Endometrium (tissue), 2 donors: ENCODE measurements around the gene ZNF397.

ENCODE experiments used
- FAIRE-seq: peaks from 2 replicates; lab custom pipeline; 2012; peaks lifted over from hg19 to GRCh38; lab: Jason Lieb, UNC
- donor health status: control.
- donor health status: control.

Gene ZNF397

DNA sequence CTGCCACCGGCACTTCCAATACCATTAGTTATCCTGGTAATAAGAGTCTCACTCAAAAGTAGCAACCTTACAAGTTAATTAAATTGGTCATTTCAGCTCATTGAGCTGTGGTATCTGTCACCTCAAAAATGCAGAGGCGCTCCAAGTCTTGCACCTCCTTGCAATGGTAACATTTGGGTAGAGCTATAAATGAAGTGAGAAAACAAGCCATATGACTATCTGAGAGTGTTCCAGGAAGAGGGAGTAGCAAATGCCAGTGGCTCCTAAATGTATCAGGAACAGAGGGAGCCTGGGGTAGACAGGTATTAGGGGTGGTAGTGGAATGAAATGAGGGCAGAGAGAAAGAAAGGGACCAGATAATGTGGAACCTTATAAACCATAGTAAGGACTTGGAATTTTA, 55.2 kb downstream of the ZNF397 start:
- FAIRE-seq = no peak

DNA sequence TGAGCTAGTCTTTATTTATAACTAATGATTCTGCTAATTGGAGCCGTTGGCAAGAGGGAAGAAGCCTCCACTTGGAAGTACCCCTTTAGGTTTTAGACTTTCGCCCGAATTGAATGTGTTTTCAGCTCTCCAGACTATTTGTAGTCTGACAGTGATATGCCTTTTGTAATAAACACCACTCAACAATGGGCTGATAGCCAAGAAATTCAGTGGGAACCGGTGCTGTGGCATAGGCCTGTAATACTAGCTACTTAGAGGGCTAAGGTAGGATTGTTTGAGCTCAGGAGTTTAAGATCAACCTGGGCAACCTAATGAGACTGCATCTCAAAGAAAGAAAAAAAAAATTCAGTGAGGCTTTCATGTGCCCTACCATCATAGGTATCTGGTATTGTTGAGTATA, 62.8 kb downstream of the ZNF397 start:
- no peak for FAIRE-seq

DNA sequence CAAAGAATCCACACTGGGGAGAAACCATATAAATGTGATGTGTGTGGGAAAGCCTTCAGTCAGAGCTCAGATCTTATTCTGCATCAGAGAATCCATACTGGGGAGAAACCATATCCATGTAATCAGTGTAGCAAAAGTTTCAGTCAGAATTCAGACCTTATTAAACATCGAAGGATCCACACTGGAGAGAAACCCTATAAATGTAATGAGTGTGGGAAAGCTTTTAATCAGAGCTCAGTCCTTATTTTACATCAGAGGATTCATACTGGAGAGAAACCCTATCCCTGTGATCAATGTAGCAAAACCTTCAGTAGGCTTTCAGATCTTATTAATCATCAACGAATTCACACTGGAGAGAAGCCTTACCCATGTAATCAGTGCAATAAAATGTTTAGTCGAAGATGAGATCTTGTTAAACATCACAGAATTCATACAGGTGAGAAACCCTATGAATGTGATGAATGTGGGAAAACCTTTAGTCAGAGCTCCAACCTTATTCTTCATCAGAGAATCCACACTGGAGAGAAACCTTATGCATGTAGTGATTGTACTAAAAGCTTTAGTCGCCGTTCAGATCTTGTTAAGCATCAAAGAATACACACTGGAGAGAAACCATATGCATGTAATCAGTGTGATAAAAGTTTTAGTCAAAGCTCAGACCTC, 65.9 kb downstream of the ZNF397 start:
- no peak for FAIRE-seq
